ENCODE data around the gene FGF4.

Gene FGF4

DNA sequence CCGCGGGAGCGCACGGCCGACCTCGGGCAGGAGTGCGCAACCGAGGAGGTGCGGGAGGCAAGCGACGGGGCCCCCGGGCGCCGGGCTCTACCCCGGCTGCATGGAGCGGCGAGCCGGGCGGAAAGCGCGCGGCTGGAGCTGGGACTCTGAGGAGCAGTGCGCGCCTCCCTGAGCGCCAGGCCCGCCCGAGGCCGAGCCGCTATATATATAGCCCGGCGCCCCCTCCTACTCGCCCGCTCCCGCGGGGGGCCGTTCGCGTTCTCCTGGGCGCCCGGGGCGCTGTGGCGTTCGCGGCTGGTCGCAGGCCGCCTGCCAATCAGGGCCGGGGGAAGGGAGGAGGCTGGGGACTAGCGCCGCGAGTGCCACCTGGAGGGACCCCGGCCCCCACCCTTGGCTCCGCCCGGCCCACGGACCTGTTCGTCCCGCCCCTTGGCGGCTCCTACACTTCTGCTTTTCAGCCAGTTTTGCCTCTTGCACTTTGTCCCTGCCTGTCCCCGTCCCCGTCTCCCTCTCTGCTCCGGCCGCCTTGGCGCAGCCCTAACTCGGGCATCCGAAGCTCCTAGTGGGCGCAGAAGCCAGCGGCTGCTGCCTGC lies at the start of gene FGF4:
TSS of gene FGF4 (minus strand) at position 179 of the 593 bp plus-strand sequence. CDS start 257 bp downstream, outside the sequence.
- DNase-seq = no peak
- no peak for ATAC-seq

- ATAC-seq = no peak
- DNase-seq = no peak
These were observed 48.6 kb upstream of the FGF4 start for GRCh38 chr11:69823641-69824265.

DNA sequence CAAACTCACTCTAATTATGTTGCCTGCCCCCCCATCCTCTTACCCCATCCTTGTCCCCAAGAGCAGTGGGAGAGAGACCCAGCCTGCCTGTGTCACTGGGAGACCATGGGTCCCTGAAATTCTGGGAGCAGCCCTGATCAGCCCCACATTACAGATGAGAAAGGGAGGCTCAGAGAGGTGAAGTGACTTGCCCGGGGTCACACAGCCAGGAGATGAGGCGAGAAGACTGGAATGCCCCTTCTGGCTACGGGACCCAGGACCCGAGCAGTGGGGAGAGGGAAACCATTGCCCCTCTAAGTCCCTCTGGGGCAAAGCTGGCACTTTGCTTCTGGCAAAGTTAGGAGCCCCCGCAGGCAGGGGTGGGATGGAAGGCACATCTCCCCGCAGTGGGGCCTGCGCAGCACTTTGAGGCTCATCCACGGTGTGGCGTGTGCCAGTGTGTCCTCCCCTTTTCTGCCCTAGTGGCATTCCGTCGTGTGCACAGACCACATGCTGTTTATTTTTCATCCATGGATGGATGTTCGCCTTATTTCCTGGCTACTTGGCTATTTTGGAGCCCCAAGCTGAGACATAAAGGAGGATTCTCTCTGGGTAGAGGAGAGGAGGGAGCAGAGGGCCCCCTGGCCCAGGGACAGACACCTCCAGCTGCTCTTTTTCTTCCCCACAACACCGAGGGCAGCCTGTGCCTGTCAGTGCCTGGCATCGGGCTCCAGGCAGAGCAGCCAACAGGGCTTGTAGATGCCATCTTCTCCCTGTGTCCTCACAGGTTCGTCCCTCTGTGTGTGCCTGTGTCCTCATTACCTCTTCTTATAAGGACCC lies 47.7 kb upstream of the FGF4 start:
- no peak for DNase-seq
- no peak for ATAC-seq

GRCh38 chr11:69821511-69822040 lies 46.4 kb upstream of the FGF4 start:
- DNase-seq = no peak
- no peak for ATAC-seq

DNA sequence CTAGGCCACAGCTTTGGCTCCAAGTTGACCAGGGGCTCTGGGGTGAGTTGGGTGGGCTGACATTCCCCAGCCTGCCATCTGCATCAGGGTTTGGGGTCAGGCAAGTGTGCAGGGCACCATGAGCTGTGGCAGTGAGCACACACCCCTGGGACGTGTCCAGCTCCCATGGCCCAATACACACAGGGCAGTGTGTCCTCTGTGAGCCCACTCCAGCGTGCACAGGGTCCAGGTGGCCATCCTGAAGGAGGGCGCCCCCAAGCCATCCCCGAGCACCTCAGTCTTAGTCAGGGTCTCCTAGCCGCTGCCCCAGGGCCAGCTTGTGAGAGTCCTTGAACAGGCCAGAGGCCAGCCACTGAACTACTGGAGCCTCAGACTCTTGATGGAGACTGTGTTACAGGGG lies 45.3 kb upstream of the FGF4 start:
- DNase-seq (no peak), ATAC-seq (no peak)

DNA sequence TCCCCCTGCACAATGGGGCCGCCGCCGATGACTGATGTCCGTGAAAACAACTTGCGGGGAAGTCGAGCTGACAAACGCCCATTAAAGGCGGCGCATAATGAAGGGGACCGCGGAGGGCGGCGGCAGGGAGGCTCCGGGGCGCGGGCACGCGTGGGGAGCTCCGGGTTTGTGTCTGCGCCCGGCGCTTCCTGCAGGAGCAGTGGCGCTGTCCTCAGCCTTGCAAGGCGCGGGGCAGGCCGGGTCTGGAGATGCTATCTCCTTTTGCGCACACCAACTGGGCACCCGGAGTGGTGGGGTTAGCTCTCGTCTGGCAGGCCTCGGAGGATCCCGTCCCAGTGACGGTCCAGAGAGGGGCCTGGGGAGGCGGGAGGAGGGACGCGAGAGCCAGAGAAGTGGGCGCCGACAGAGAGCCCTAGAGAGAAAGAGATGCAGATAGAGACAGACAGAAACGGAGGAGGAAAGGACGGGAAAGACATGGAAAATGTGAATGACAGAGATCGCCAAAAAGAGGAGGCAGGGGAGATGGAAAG lies 44.5 kb upstream of the FGF4 start:
- ATAC-seq = no peak
- DNase-seq = no peak

GRCh38 chr11:69818603-69819441 lies 43.7 kb upstream of the FGF4 start, which contains the start of gene FGF3:
TSS of gene FGF3 (minus strand) at chr11:69819416. CDS start at chr11:69818933, 483 bp downstream.
- ATAC-seq = no peak
- no peak for DNase-seq

DNA sequence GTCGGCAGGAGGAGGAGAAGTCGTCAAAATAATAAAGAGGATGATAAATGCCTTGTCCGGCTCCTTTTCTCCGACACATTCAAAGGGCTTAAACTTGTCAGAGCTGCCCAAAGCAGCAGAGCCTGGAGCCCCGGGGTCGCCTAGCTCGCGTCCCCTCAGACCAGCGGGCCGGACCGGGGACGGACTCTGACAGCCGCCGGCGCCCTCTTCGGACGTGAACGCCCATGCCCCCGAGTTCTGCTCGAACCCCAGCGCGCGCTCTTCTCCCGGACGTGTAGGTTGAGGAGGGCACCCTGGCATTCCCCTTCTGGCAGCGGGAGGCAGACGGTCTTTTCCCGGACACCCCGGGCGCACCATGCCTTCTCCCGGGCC lies 43.1 kb upstream of the FGF4 start:
- ATAC-seq = no peak
- DNase-seq = no peak

DNA sequence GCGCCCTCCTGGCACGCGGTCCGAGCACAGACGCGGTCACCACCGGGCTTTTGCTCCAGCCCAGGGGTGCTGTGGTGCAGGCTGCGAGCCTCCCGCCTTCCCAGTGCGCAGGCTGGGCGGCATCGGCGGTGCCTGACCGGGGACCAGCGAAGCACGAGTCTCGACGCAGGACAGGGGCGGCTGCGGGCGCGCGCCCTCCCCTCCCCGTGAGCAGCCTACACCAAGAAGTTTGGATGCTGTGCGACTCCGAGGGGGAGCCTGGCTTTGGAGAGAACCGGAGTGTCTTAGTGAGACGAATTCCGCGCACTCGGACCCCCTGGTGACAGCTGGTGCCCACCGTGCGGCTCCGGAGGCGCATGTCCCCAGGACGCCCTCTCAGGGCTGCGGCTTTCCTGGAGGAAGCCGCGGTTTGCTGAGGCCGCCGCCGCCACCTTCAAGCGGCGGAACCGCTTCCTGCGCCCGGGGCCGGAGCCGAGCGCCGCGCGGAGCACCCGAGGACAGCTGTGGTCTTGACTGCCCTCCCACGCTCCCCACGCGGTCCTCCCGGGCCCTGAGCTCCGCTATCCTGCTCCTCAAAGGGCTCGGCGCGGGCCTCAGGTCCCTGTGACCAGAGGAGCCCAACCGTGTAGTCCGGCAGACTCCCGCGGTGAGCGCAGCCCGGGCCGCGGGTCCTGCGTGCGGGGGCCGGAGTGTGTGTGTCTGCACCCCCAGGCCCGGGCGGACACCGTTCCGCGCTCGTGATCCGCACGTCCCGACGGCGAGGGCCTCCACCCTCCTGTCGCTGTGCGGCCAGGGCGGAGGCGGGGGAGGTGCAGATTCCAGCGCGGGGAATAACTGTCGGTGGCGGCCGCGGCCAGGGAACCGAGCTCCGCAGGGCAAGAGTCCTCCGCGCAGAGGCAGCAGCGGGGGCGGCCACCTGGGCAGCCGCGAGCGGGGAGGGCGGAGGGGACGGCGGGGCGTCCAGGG lies 42.4 kb upstream of the FGF4 start:
- no peak for DNase-seq
- ATAC-seq = no peak

DNA sequence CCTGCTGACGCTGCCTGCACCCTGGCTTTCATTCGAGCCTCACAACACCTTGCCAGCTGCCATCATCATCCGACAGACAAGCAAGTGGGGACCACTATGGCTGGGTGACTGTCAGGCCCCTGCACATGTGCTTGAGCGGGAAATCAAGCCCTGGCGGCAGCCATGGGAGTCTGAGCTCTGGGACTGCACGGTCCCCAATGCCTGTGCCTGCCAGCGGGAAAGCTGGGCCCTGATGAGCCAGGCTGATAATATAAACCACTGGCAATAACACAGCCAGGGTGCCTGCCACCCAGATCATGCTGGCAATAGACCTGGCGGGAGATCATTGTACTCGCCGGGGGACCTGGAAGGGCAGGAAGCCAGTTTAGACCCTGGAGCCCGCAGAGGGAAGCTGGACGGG lies 41.5 kb upstream of the FGF4 start:
- no peak for ATAC-seq
- DNase-seq = no peak

DNA sequence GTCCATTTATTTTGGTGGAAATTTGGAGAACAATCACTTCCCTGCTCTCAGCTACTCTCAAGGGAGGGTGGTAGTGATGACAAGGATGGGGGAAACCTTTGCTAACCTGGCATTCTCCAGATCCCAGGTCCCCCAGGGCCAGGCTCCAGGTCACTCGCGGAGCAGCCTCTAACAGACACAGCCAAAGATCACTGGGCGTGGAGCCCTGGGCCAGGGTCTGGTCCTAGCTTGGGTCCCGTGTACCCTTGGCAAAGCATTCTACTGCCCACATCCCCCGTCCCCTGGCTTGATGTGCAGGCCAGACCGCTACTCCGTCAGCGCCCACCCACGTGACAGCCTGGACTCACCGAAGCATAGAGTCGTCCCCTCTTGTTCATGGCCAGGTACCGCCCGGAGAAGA lies 40.8 kb upstream of the FGF4 start:
- DNase-seq = no peak

GRCh38 chr11:69814902-69815301 lies 39.8 kb upstream of the FGF4 start:
- no peak for ATAC-seq

More for the DNA sequence above, 40.8 kb upstream of the FGF4 start:
- no peak for ATAC-seq

DNA sequence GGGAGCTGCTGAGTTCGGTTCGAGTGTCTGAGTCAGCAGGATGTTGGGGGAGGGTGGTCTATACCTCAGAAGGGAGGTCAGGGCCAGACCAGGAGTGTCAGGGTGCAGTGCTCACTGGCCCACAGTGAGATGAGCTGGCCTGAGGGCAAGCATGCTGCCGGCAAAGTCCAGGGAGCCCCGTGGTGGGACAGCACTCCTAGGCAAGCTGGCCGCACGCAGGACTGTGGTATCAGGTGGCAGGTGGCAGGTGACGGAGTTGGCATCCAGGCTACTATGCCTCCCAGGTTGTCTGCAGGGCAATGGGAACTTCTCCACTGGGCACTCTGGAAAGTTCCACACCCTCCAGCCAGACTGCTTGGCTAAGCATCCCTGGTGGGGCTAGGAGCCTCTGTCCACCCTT lies 39.3 kb upstream of the FGF4 start:
- ATAC-seq (no peak), DNase-seq (no peak)

More at GRCh38 chr11:69814902-69815301, 39.8 kb upstream of the FGF4 start:
- no peak for DNase-seq

GRCh38 chr11:69813839-69814238 lies 38.7 kb upstream of the FGF4 start:
- DNase-seq (no peak), ATAC-seq (no peak)

GRCh38 chr11:69812946-69813345 lies 37.8 kb upstream of the FGF4 start:
- ATAC-seq (no peak), DNase-seq (no peak)

GRCh38 chr11:69812256-69812655 lies 37.1 kb upstream of the FGF4 start:
- DNase-seq (no peak), ATAC-seq (no peak)

DNA sequence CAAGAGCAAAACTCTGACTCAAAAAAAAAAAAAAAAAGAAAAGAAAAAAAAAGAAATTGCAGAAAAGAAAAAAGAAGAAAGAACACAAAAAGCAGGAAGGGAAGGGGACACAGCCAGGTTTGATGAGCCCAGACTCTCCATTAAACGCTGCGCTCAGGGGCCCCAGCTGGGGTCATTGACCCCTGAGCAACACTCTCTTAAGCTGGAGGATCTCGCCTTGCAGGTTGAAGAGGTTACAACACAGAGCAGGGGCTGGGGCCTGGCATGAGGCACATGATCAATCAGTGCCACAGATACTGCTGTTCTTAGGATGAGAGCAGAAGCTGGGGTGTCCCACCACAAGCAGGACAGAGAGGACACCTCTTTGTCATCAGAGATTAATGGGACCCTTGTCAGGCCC lies 36.3 kb upstream of the FGF4 start:
- no peak for DNase-seq
- no peak for ATAC-seq

DNA sequence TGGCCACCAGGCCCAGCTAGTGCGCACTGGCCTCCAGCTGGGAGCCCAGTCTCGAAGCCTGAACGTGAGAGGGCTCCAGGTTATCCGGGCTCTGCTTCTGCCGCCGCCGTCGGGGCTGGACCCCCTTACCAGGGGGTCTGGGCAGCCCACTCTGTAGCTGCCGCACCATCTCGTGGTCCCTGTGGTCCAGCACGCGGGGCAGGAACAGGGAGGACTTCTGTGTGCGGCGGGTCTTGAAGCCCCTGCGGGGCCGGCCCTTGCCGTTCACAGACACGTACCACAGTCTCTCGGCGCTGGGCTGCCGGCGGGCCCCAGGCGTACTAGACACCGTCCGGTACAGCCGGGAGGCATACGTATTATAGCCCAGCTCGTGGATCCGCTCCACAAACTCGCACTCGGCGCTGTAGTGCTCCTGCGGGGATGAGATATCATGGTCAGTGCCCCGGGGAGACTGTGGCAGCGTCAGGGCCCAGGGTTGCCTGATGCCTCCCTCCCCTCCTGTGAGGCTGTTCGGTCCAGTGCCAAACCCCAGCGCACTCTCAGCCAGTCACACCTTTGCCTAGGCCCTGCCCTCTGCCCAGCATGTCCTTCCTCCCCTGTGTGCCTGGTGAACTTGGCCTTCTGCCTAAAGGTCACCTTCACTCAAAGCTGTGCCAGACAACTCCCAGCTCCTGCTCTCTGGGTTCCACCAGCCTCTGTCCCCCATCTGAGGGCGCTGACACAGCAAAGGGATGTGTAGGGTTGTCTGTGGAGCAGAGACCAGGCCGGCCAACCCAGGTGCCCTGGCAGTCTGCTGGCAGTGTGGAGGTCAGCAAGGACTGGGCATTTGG lies 35.4 kb upstream of the FGF4 start:
- no peak for DNase-seq
- no peak for ATAC-seq

- DNase-seq = no peak
- no peak for ATAC-seq
These were observed 33.5 kb upstream of the FGF4 start for GRCh38 chr11:69808667-69809086.

Measured in stimulated activated naive CD8-positive, alpha-beta T cell treated with anti-CD3 and anti-CD28 coated beads, Interleukin-15, Interleukin-2, amounts not matched to agents 100 U/mL and 50 U/mL, for 24 hours (primary cell).